ENCODE measurements around the gene MYD88. TPM values are rescaled to one million over a fixed set of nuclear protein-coding genes. Genes with fewer than 3 reads are reported as not detected.
A peak's percentile ranks its signal among the peaks of the same experiment; 100 is the strongest.

MYD88 gene
- total and polyA plus RNA-seq, 4 donors, result 15.4 to 60.3 (median 44.1) TPM

DNA sequence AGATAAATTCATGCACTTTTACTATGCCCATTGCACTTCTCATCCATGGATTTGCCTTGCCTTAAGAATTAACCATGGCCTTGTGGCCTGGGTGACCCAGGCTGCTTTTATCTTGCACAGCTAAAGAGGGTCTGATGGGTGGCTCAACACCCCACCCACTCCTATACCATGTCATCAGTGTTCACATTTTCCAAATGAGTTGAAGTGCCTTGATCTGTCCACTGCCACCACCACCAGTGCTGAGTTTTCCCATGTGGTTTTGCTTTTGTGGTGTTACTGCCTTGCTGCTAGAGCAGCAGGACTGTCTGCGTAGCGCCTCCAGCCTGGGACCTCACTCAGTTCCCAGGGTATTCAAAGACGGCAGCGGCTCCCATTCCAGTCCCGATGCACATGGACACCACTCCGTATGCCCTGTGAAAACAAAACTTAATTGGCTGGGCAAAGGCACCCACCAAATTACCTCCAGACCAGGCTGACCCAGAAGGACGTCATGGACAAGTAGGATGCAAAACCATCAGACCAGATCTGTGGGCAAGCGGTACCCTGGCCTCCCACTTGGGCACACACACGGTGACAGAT is 15.7 kb upstream of the MYD88 start:
- Histone ChIP-seq H3K4me1 (ENCODE audit: control insufficient read depth in 4 of 4, insufficient read depth in 4 of 4, low read length in 3 of 4) (peaks cover 3 to 78% (median 58%) of the 10 kb centered on the region in 4 donors), H3K27me3 (ENCODE audit: control insufficient read depth in 4 of 4, insufficient read depth in 4 of 4, low read length in 3 of 4) (no peaks in the 10 kb centered on the region), H3K9me3 (ENCODE audit: control insufficient read depth in 4 of 4, low read length in 3 of 4) (no peaks in the 10 kb centered on the region), H3K27ac (ENCODE audit: low read depth in 1 of 2, low read length in 2 of 2) (no peak overlapping the region), H3K4me3 (ENCODE audit: low read depth in 1 of 3, low read length in 3 of 3) (no peak overlapping the region), H3K36me3 (ENCODE audit: control insufficient read depth in 4 of 4, insufficient read depth in 3 of 4, low read depth in 1 of 4, low read length in 3 of 4) (peaks cover 30 to 63% (median 57%) of the 10 kb centered on the region in 4 donors), H3K9ac (ENCODE audit: low read depth in 1 of 2, low read length in 2 of 2) (no peak overlapping the region)
- 88% methylated on average over 9 of the region's 9 CpGs for WGBS
- no peak for TF ChIP-seq RXRA (IDR thresholded peaks at IDR 0.05)
- TF ChIP-seq, protein P1, sequence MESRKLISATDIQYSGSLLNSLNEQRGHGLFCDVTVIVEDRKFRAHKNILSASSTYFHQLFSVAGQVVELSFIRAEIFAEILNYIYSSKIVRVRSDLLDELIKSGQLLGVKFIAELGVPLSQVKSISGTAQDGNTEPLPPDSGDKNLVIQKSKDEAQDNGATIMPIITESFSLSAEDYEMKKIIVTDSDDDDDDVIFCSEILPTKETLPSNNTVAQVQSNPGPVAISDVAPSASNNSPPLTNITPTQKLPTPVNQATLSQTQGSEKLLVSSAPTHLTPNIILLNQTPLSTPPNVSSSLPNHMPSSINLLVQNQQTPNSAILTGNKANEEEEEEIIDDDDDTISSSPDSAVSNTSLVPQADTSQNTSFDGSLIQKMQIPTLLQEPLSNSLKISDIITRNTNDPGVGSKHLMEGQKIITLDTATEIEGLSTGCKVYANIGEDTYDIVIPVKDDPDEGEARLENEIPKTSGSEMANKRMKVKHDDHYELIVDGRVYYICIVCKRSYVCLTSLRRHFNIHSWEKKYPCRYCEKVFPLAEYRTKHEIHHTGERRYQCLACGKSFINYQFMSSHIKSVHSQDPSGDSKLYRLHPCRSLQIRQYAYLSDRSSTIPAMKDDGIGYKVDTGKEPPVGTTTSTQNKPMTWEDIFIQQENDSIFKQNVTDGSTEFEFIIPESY (IDR thresholded peaks at IDR 0.05), result no peak
- TF ChIP-seq, protein P2, sequence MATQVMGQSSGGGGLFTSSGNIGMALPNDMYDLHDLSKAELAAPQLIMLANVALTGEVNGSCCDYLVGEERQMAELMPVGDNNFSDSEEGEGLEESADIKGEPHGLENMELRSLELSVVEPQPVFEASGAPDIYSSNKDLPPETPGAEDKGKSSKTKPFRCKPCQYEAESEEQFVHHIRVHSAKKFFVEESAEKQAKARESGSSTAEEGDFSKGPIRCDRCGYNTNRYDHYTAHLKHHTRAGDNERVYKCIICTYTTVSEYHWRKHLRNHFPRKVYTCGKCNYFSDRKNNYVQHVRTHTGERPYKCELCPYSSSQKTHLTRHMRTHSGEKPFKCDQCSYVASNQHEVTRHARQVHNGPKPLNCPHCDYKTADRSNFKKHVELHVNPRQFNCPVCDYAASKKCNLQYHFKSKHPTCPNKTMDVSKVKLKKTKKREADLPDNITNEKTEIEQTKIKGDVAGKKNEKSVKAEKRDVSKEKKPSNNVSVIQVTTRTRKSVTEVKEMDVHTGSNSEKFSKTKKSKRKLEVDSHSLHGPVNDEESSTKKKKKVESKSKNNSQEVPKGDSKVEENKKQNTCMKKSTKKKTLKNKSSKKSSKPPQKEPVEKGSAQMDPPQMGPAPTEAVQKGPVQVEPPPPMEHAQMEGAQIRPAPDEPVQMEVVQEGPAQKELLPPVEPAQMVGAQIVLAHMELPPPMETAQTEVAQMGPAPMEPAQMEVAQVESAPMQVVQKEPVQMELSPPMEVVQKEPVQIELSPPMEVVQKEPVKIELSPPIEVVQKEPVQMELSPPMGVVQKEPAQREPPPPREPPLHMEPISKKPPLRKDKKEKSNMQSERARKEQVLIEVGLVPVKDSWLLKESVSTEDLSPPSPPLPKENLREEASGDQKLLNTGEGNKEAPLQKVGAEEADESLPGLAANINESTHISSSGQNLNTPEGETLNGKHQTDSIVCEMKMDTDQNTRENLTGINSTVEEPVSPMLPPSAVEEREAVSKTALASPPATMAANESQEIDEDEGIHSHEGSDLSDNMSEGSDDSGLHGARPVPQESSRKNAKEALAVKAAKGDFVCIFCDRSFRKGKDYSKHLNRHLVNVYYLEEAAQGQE (IDR thresholded peaks at IDR 0.05), result no peak
- TF ChIP-seq RAD21 (IDR thresholded peaks at IDR 0.05), result no peak
- TF ChIP-seq, protein P3, sequence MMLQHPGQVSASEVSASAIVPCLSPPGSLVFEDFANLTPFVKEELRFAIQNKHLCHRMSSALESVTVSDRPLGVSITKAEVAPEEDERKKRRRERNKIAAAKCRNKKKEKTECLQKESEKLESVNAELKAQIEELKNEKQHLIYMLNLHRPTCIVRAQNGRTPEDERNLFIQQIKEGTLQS (IDR thresholded peaks at IDR 0.05), result no peak
- no peak for TF ChIP-seq HNF4A (conservative IDR thresholded peaks at IDR 0.05)
- peak; percentile 30 for DNase-seq (ENCODE audit: low spot score)

DNA sequence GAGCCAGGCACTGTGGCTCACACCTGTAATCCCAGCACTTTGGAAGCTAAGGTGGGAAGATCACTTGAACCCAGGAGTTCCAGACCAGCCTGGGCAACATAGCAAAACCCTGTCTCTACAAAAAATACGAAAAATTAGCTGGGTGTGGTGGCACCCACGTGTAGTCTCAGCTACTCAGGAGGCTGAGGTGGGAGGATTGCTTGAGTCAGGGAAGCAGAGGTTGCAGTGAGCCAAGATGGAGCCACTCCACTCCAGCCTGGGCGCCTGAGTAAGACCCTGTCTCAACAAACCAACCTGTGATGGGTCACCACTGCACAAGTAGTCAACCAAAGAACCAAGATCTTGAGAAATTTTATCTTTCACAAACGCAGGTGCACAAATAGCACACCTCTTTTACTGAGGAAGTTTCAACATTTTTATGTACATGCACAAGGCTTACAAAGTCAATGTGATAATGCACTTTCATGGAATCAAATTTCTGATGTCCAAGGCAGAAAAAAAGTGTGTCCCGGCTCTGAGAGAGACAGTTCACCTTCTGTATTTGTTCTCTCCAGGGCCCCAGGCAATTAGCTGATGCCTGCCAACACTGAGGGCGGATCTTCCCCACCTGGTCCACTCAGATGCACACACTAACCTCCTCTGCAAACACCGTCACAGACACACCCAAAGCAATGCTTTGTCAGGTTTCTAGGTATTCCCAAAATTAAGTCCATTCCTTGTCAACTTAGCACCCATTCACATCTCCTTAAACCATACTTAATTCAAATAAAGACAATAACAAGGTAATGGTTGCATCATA is 13.9 kb upstream of the MYD88 start:
- TF ChIP-seq JUND (IDR thresholded peaks at IDR 0.05) (no peak), FOXA2 (IDR thresholded peaks at IDR 0.05) (no peak), SP1 (IDR thresholded peaks at IDR 0.05) (no peak), RAD21 (IDR thresholded peaks at IDR 0.05) (no peak), HNF4G (IDR thresholded peaks at IDR 0.05) (no peak)
- TF ChIP-seq, protein P3 (IDR thresholded peaks at IDR 0.05), result no peak
- TF ChIP-seq, protein P1 (IDR thresholded peaks at IDR 0.05), result no peak
- TF ChIP-seq, protein P4, sequence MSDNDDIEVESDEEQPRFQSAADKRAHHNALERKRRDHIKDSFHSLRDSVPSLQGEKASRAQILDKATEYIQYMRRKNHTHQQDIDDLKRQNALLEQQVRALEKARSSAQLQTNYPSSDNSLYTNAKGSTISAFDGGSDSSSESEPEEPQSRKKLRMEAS (IDR thresholded peaks at IDR 0.05), result no peak
- TF ChIP-seq, protein P2 (IDR thresholded peaks at IDR 0.05), result no peak
- H3K9me3 ChIP-seq (ENCODE audit: control insufficient read depth in 4 of 4, low read length in 3 of 4), result no peaks in the 10 kb centered on the region
- peaks cover 5 to 85% (median 65%) of the 10 kb centered on the region in 4 donors for H3K4me1 ChIP-seq (ENCODE audit: control insufficient read depth in 4 of 4, insufficient read depth in 4 of 4, low read length in 3 of 4)
- H3K36me3 ChIP-seq (ENCODE audit: control insufficient read depth in 4 of 4, insufficient read depth in 3 of 4, low read depth in 1 of 4, low read length in 3 of 4), result peaks cover 32 to 72% (median 70%) of the 10 kb centered on the region in 4 donors
- no peak overlapping the region for H3K4me3 ChIP-seq (ENCODE audit: low read depth in 1 of 3, low read length in 3 of 3)
- H3K27me3 ChIP-seq (ENCODE audit: control insufficient read depth in 4 of 4, insufficient read depth in 4 of 4, low read length in 3 of 4), result no peaks in the 10 kb centered on the region
- H3K27ac ChIP-seq (ENCODE audit: low read depth in 1 of 2, low read length in 2 of 2), result no peak overlapping the region
- H3K9ac ChIP-seq (ENCODE audit: low read depth in 1 of 2, low read length in 2 of 2), result no peak overlapping the region
- DNase-seq (ENCODE audit: low spot score), result no peak
- 52% methylated on average over 7 of the region's 7 CpGs for WGBS

Data from liver (tissue), 9 donors.